ENCODE measurements around the gene PRPF40B. TPM values are rescaled to one million over a fixed set of nuclear protein-coding genes. Genes with fewer than 3 reads are reported as not detected.

The PRPF40B gene
- polyA plus RNA-seq, 4 donors = 2.5 to 15.6 (median 6.5) TPM

DNA sequence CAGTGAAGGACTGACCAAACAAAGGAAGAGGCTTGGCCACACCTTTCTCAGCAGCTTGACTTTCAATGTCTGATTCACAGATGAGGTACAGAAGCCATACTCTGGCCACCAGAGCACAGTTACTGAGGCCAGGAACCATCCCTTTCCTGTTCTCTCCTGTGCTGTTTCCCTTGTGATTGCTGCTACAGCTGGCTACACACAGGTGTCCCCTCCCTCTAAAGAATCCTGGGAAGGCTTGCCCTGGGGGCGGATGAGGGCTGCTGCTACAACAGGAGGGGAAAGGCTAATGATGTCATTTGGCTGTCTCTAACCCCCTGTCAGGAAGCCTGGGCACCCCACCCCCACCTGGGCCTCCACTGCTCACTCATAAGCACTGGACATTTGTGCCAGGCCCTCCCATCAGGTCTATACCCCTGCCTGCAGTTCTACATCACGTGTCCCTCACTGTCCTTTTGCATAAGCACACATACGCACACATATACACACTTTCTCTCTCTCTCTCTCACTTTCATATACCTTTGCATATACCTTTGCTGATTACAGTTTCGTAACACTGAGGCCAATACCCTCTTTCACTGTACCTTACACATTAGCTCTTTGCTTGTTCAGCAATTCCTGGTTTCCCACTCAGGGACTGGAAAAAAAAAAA, 41.4 kb downstream of the PRPF40B start:
- peaks cover 0 to 9% (median 0%) of the 10 kb centered on the region in 3 donors for H3K36me3 ChIP-seq (ENCODE audit: control insufficient read depth in 3 of 3, insufficient read depth in 2 of 3, low read depth in 1 of 3, low read length in 3 of 3)
- H3K27ac ChIP-seq (ENCODE audit: low read depth in 1 of 3, low read length in 2 of 3) = peak overlapping the region in 2 of 3 donors; percentile 11 to 77
- DNase-seq (peak in 1 of 2 donors; percentile 70), FAIRE-seq (no peak)
- H3K27me3 ChIP-seq (ENCODE audit: control insufficient read depth in 3 of 3, insufficient read depth in 3 of 3, low read length in 3 of 3) = no peaks in the 10 kb centered on the region
- 68 to 81% (median 77%) methylated on average over 4 of the region's 4 CpGs for WGBS, 3 donors
- peaks cover 0 to 39% (median 3%) of the 10 kb centered on the region in 3 donors for H3K4me1 ChIP-seq (ENCODE audit: control insufficient read depth in 3 of 3, insufficient read depth in 2 of 3, low read depth in 1 of 3, low read length in 2 of 3)
- no peak overlapping the region for H3K4me3 ChIP-seq (ENCODE audit: low read depth in 1 of 3, low read length in 3 of 3)
- no peaks in the 10 kb centered on the region for H3K9me3 ChIP-seq (ENCODE audit: control insufficient read depth in 2 of 2, insufficient read depth in 1 of 2, low read depth in 1 of 2, low read length in 1 of 2)

GRCh38 chr12:49665384-49665783, 42.0 kb downstream of the PRPF40B start:
- Histone ChIP-seq H3K27me3 (ENCODE audit: control insufficient read depth in 3 of 3, insufficient read depth in 3 of 3, low read length in 3 of 3) (no peaks in the 10 kb centered on the region), H3K9me3 (ENCODE audit: control insufficient read depth in 2 of 2, insufficient read depth in 1 of 2, low read depth in 1 of 2, low read length in 1 of 2) (no peaks in the 10 kb centered on the region), H3K4me3 (ENCODE audit: low read depth in 1 of 3, low read length in 3 of 3) (no peak overlapping the region), H3K36me3 (ENCODE audit: control insufficient read depth in 3 of 3, insufficient read depth in 2 of 3, low read depth in 1 of 3, low read length in 3 of 3) (peaks cover 0 to 9% (median 0%) of the 10 kb centered on the region in 3 donors), H3K4me1 (ENCODE audit: control insufficient read depth in 3 of 3, insufficient read depth in 2 of 3, low read depth in 1 of 3, low read length in 2 of 3) (peaks cover 0 to 39% (median 3%) of the 10 kb centered on the region in 3 donors), H3K27ac (ENCODE audit: low read depth in 1 of 3, low read length in 2 of 3) (peak overlapping the region in 1 of 3 donors; percentile 22)
- no peak for DNase-seq
- WGBS, 3 donors = 78 to 85% (median 79%) methylated on average over 2 of the region's 2 CpGs
- no peak for FAIRE-seq

DNA sequence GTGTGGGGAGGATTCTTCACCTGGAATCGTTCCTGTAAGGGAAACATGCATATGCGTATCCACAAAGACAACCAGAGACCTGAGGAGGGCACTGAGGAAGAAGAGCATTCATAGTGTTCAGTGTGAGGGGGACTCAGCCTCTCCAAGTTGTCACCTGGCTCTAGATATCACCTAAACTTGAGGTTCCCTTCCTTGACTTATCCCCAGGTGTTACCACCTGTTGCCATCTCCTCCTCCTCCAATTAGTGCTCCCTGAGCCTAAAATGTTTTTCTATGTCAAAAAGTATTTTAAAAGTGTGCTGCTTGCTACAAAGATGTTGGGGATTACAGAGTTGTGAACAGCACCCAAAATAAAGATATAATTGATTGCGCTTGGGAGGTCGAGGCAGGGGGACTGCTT, 42.8 kb downstream of the PRPF40B start:
- peaks cover 0 to 7% (median 0%) of the 10 kb centered on the region in 3 donors for H3K36me3 ChIP-seq (ENCODE audit: control insufficient read depth in 3 of 3, insufficient read depth in 2 of 3, low read depth in 1 of 3, low read length in 3 of 3)
- H3K4me1 ChIP-seq (ENCODE audit: control insufficient read depth in 3 of 3, insufficient read depth in 2 of 3, low read depth in 1 of 3, low read length in 2 of 3) = peaks cover 0 to 39% (median 3%) of the 10 kb centered on the region in 3 donors
- WGBS, 3 donors = 87 to 92% (median 91%) methylated on average over 4 of the region's 4 CpGs
- FAIRE-seq (no peak), DNase-seq (no peak)
- H3K27me3 ChIP-seq (ENCODE audit: control insufficient read depth in 3 of 3, insufficient read depth in 3 of 3, low read length in 3 of 3) = no peaks in the 10 kb centered on the region
- no peak overlapping the region for H3K4me3 ChIP-seq (ENCODE audit: low read depth in 1 of 3, low read length in 3 of 3)
- no peaks in the 10 kb centered on the region for H3K9me3 ChIP-seq (ENCODE audit: control insufficient read depth in 2 of 2, insufficient read depth in 1 of 2, low read depth in 1 of 2, low read length in 1 of 2)
- H3K27ac ChIP-seq (ENCODE audit: low read depth in 1 of 3, low read length in 2 of 3) = no peak overlapping the region

GRCh38 chr12:49667325-49668090, 44.1 kb downstream of the PRPF40B start:
- Histone ChIP-seq H3K27ac (ENCODE audit: low read depth in 1 of 3, low read length in 2 of 3) (no peak overlapping the region), H3K9me3 (ENCODE audit: control insufficient read depth in 2 of 2, insufficient read depth in 1 of 2, low read depth in 1 of 2, low read length in 1 of 2) (no peaks in the 10 kb centered on the region), H3K36me3 (ENCODE audit: control insufficient read depth in 3 of 3, insufficient read depth in 2 of 3, low read depth in 1 of 3, low read length in 3 of 3) (peaks cover 0 to 9% (median 0%) of the 10 kb centered on the region in 3 donors), H3K27me3 (ENCODE audit: control insufficient read depth in 3 of 3, insufficient read depth in 3 of 3, low read length in 3 of 3) (no peaks in the 10 kb centered on the region), H3K4me3 (ENCODE audit: low read depth in 1 of 3, low read length in 3 of 3) (no peak overlapping the region), H3K4me1 (ENCODE audit: control insufficient read depth in 3 of 3, insufficient read depth in 2 of 3, low read depth in 1 of 3, low read length in 2 of 3) (peaks cover 0 to 38% (median 14%) of the 10 kb centered on the region in 3 donors)
- 86 to 94% (median 92%) methylated on average over 2 of the region's 2 CpGs for WGBS, 3 donors
- DNase-seq (no peak), FAIRE-seq (no peak)

GRCh38 chr12:49669796-49670195, 46.4 kb downstream of the PRPF40B start:
- Histone ChIP-seq H3K27ac (ENCODE audit: low read depth in 1 of 3, low read length in 2 of 3) (peak overlapping the region in 1 of 3 donors; percentile 18), H3K9me3 (ENCODE audit: control insufficient read depth in 2 of 2, insufficient read depth in 1 of 2, low read depth in 1 of 2, low read length in 1 of 2) (no peaks in the 10 kb centered on the region), H3K4me1 (ENCODE audit: control insufficient read depth in 3 of 3, insufficient read depth in 2 of 3, low read depth in 1 of 3, low read length in 2 of 3) (peaks cover 0 to 40% (median 19%) of the 10 kb centered on the region in 3 donors), H3K4me3 (ENCODE audit: low read depth in 1 of 3, low read length in 3 of 3) (no peak overlapping the region), H3K36me3 (ENCODE audit: control insufficient read depth in 3 of 3, insufficient read depth in 2 of 3, low read depth in 1 of 3, low read length in 3 of 3) (peaks cover 0 to 7% (median 0%) of the 10 kb centered on the region in 3 donors), H3K27me3 (ENCODE audit: control insufficient read depth in 3 of 3, insufficient read depth in 3 of 3, low read length in 3 of 3) (no peaks in the 10 kb centered on the region)
- 68 to 93% (median 87%) methylated on average over 4 of the region's 4 CpGs for WGBS, 3 donors
- no peak for DNase-seq
- FAIRE-seq = no peak

- DNase-seq (peak in 1 of 2 donors; percentile 16), FAIRE-seq (no peak)
- WGBS, 3 donors = 45 to 61% (median 58%) methylated on average over 5 of the region's 5 CpGs
- H3K27ac ChIP-seq (ENCODE audit: low read depth in 1 of 3, low read length in 2 of 3) = peak overlapping the region in 2 of 3 donors; percentile 5 to 94
- H3K4me3 ChIP-seq (ENCODE audit: low read depth in 1 of 3, low read length in 3 of 3) = no peak overlapping the region
- no peaks in the 10 kb centered on the region for H3K27me3 ChIP-seq (ENCODE audit: control insufficient read depth in 3 of 3, insufficient read depth in 3 of 3, low read length in 3 of 3)
- peaks cover 0 to 7% (median 0%) of the 10 kb centered on the region in 3 donors for H3K36me3 ChIP-seq (ENCODE audit: control insufficient read depth in 3 of 3, insufficient read depth in 2 of 3, low read depth in 1 of 3, low read length in 3 of 3)
- H3K9me3 ChIP-seq (ENCODE audit: control insufficient read depth in 2 of 2, insufficient read depth in 1 of 2, low read depth in 1 of 2, low read length in 1 of 2) = no peaks in the 10 kb centered on the region
- H3K4me1 ChIP-seq (ENCODE audit: control insufficient read depth in 3 of 3, insufficient read depth in 2 of 3, low read depth in 1 of 3, low read length in 2 of 3) = peaks cover 0 to 37% (median 19%) of the 10 kb centered on the region in 3 donors
Observed at GRCh38 chr12:49671031-49671765, 47.8 kb downstream of the PRPF40B start.

DNA sequence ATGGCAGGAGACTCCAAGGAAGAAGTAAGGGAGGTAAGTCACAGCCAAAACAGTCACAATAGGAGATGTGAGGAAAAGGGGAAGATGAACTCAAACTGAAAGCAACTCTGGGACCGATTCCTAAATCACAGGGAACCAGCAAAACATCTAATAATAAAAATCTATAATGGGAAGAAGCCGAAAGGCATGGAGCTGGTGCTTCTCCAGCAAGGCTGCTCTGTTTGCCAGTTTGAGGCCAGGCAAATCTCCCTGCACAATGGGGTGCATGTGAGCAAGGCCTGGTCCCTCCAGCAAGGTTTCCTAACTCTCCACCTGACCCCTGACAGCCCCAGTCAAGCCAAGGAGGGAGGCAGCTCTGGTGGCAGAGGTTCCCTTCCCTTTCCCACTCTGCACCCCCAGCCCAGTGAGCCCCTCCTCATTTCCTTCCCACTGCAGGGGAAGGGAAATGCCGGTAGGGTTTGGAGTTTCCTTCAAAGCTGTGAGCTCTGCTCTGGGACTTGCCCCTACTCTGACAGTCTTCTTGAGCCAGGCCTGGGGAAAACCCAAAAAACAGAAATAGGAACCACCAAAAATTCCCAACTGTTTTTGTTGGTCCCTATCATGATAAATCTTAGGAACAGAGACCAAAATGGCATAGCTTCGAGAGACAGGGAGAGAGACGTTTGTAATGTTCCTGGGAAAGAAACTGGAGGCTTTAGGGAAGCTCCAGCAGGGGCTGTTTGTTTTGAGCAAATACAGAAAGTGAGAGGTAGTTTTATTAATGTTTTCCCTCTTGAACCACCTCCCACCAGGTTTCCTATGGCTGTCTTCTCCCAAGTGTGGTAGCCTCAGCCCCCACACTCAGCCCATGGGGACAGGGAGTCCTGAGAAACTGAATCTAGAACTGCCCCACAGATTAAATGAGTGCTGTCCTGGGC, 49.2 kb downstream of the PRPF40B start:
- peak overlapping the region in 2 of 3 donors; percentile 84 to 94 for H3K27ac ChIP-seq (ENCODE audit: low read depth in 1 of 3, low read length in 2 of 3)
- peaks cover 0 to 7% (median 0%) of the 10 kb centered on the region in 3 donors for H3K36me3 ChIP-seq (ENCODE audit: control insufficient read depth in 3 of 3, insufficient read depth in 2 of 3, low read depth in 1 of 3, low read length in 3 of 3)
- peaks cover 0 to 37% (median 19%) of the 10 kb centered on the region in 3 donors for H3K4me1 ChIP-seq (ENCODE audit: control insufficient read depth in 3 of 3, insufficient read depth in 2 of 3, low read depth in 1 of 3, low read length in 2 of 3)
- 50 to 87% (median 68%) methylated on average over 5 of the region's 5 CpGs for WGBS, 3 donors
- H3K4me3 ChIP-seq (ENCODE audit: low read depth in 1 of 3, low read length in 3 of 3) = no peak overlapping the region
- H3K27me3 ChIP-seq (ENCODE audit: control insufficient read depth in 3 of 3, insufficient read depth in 3 of 3, low read length in 3 of 3) = no peaks in the 10 kb centered on the region
- no peak for FAIRE-seq
- no peaks in the 10 kb centered on the region for H3K9me3 ChIP-seq (ENCODE audit: control insufficient read depth in 2 of 2, insufficient read depth in 1 of 2, low read depth in 1 of 2, low read length in 1 of 2)
- peak in 1 of 2 donors; percentile 21 for DNase-seq

Data from small intestine (tissue), 7 donors.